ENCODE data around the gene MDH1. TPM values are rescaled to one million over a fixed set of nuclear protein-coding genes. Genes with fewer than 3 reads are reported as not detected.

Gene MDH1
- total and polyA plus RNA-seq, 2 experiments from 2014 or later, result 158 to 278 TPM

GRCh38 chr2:63649829-63650228 lies 61.1 kb downstream of the MDH1 start:
- no peak overlapping the region for H3K4me2 ChIP-seq (ENCODE audit: unreplicated experiment)
- WGBS, 2 experiments (ENCODE audit: low coverage in 1 of 2, low lambda C conversion rate in 2 of 2, missing lambda C conversion rate in 2 of 2), result 86 to 92% methylated on average over 1 of the region's 1 CpG
- H3K27ac ChIP-seq, result no peak overlapping the region
- H3K9ac ChIP-seq, result no peak overlapping the region
- no peaks in the 10 kb centered on the region for H3K9me3 ChIP-seq (ENCODE audit: low read depth)
- TF ChIP-seq EZH2phosphoT487 (IDR thresholded peaks at IDR 0.05; ENCODE audit: insufficient read depth, low read depth), result no peak
- no peak for TF ChIP-seq EZH2 (IDR thresholded peaks at IDR 0.05; ENCODE audit: insufficient read depth, poor library complexity, severe bottlenecking)
- no peaks in the 10 kb centered on the region for H3K79me2 ChIP-seq (ENCODE audit: insufficient read depth)
- no peaks in the 10 kb centered on the region for H3K27me3 ChIP-seq (replicated peaks; ENCODE audit: insufficient read depth)
- no peaks in the 10 kb centered on the region for H3K36me3 ChIP-seq (ENCODE audit: low read depth)
- 0 out of 2 replicates have a peak, but pooled peaks cover 2% of the 10 kb centered on the region for H3K4me1 ChIP-seq (ENCODE audit: insufficient read depth)
- no peak for DNase-seq
- H3K9me2 ChIP-seq (ENCODE audit: insufficient read depth), result no peaks in the 10 kb centered on the region
- in situ Hi-C loops (cut with MboI), result no loop called here
- no peak overlapping the region for H2AFZ ChIP-seq
- H3K4me3 ChIP-seq, result no peak overlapping the region
- no peaks in the 10 kb centered on the region for H3F3A ChIP-seq (ENCODE audit: insufficient read depth)
- no peaks in the 10 kb centered on the region for H4K20me1 ChIP-seq (ENCODE audit: insufficient read depth)

GRCh38 chr2:63650756-63651155 lies 62.0 kb downstream of the MDH1 start:
- Histone ChIP-seq H3K79me2 (ENCODE audit: insufficient read depth) (no peaks in the 10 kb centered on the region), H3K27ac (no peak overlapping the region), H3F3A (ENCODE audit: insufficient read depth) (no peaks in the 10 kb centered on the region), H3K9me2 (ENCODE audit: insufficient read depth) (no peaks in the 10 kb centered on the region), H3K36me3 (ENCODE audit: low read depth) (no peaks in the 10 kb centered on the region), H3K4me1 (ENCODE audit: insufficient read depth) (0 out of 2 replicates have a peak, but pooled peaks cover 5% of the 10 kb centered on the region), H3K27me3 (replicated peaks; ENCODE audit: insufficient read depth) (no peaks in the 10 kb centered on the region), H3K9me3 (ENCODE audit: low read depth) (no peaks in the 10 kb centered on the region), H4K20me1 (ENCODE audit: insufficient read depth) (no peaks in the 10 kb centered on the region), H3K9ac (no peak overlapping the region), H2AFZ (no peak overlapping the region), H3K4me3 (no peak overlapping the region), H3K4me2 (ENCODE audit: unreplicated experiment) (no peak overlapping the region)
- no peak for TF ChIP-seq EZH2phosphoT487 (IDR thresholded peaks at IDR 0.05; ENCODE audit: insufficient read depth, low read depth)
- no peak for TF ChIP-seq EZH2 (IDR thresholded peaks at IDR 0.05; ENCODE audit: insufficient read depth, poor library complexity, severe bottlenecking)
- in situ Hi-C loops (cut with MboI), result no loop called here
- no peak for DNase-seq
- WGBS, 2 experiments (ENCODE audit: low coverage in 1 of 2, low lambda C conversion rate in 2 of 2, missing lambda C conversion rate in 2 of 2), result 67 to 76% methylated on average over 3 of the region's 3 CpGs

GRCh38 chr2:63651356-63651755 lies 62.6 kb downstream of the MDH1 start:
- Histone ChIP-seq H3K36me3 (ENCODE audit: low read depth) (no peaks in the 10 kb centered on the region), H3K79me2 (ENCODE audit: insufficient read depth) (no peaks in the 10 kb centered on the region), H3K9me3 (ENCODE audit: low read depth) (no peaks in the 10 kb centered on the region), H3K27ac (no peak overlapping the region), H3K9ac (no peak overlapping the region), H3K4me2 (ENCODE audit: unreplicated experiment) (no peak overlapping the region), H2AFZ (no peak overlapping the region), H4K20me1 (ENCODE audit: insufficient read depth) (no peaks in the 10 kb centered on the region), H3K9me2 (ENCODE audit: insufficient read depth) (no peaks in the 10 kb centered on the region), H3F3A (ENCODE audit: insufficient read depth) (no peaks in the 10 kb centered on the region), H3K27me3 (replicated peaks; ENCODE audit: insufficient read depth) (no peaks in the 10 kb centered on the region), H3K4me3 (no peak overlapping the region), H3K4me1 (ENCODE audit: insufficient read depth) (0 out of 2 replicates have a peak, but pooled peaks cover 5% of the 10 kb centered on the region)
- WGBS, 2 experiments (ENCODE audit: low coverage in 1 of 2, low lambda C conversion rate in 2 of 2, missing lambda C conversion rate in 2 of 2), result 92 to 93% methylated on average over 3 of the region's 3 CpGs
- in situ Hi-C loops (cut with MboI), result no loop called here
- no peak for DNase-seq
- TF ChIP-seq EZH2 (IDR thresholded peaks at IDR 0.05; ENCODE audit: insufficient read depth, poor library complexity, severe bottlenecking) (no peak), EZH2phosphoT487 (IDR thresholded peaks at IDR 0.05; ENCODE audit: insufficient read depth, low read depth) (no peak)

- H3K27ac ChIP-seq, result no peak overlapping the region
- WGBS, 2 experiments (ENCODE audit: low coverage in 1 of 2, low lambda C conversion rate in 2 of 2, missing lambda C conversion rate in 2 of 2), result 66% methylated on average over 4 of the region's 4 CpGs
These were observed 63.3 kb downstream of the MDH1 start for GRCh38 chr2:63651861-63652651.

More at GRCh38 chr2:63651861-63652651, 63.3 kb downstream of the MDH1 start:
- no peaks in the 10 kb centered on the region for H3K79me2 ChIP-seq (ENCODE audit: insufficient read depth)
- H3F3A ChIP-seq (ENCODE audit: insufficient read depth), result no peaks in the 10 kb centered on the region
- H3K9me2 ChIP-seq (ENCODE audit: insufficient read depth), result no peaks in the 10 kb centered on the region
- H2AFZ ChIP-seq, result no peak overlapping the region
- 0 out of 2 replicates have a peak, but pooled peaks cover 5% of the 10 kb centered on the region for H3K4me1 ChIP-seq (ENCODE audit: insufficient read depth)
- H3K9ac ChIP-seq, result no peak overlapping the region
- H3K36me3 ChIP-seq (ENCODE audit: low read depth), result no peaks in the 10 kb centered on the region
- no peaks in the 10 kb centered on the region for H3K9me3 ChIP-seq (ENCODE audit: low read depth)
- no peak overlapping the region for H3K4me2 ChIP-seq (ENCODE audit: unreplicated experiment)
- TF ChIP-seq EZH2phosphoT487 (IDR thresholded peaks at IDR 0.05; ENCODE audit: insufficient read depth, low read depth) (no peak), EZH2 (IDR thresholded peaks at IDR 0.05; ENCODE audit: insufficient read depth, poor library complexity, severe bottlenecking) (no peak)
- in situ Hi-C loops (cut with MboI), result no loop called here
- H3K4me3 ChIP-seq, result no peak overlapping the region
- no peak for DNase-seq
- no peaks in the 10 kb centered on the region for H3K27me3 ChIP-seq (replicated peaks; ENCODE audit: insufficient read depth)
- no peaks in the 10 kb centered on the region for H4K20me1 ChIP-seq (ENCODE audit: insufficient read depth)
